Neural progenitor cell (in vitro differentiated cells): ENCODE measurements around the gene FOXRED1.
"Not testable (repeated sequence)": the region's sequence is repeated elsewhere in the genome, so short reads cannot be mapped to it uniquely, and the experiment has no call there.

Experiments
- EZH2phosphoT487 ChIP-seq: fragments of 200-600 bp; sonication (generic); IDR thresholded peaks from 2 replicates; pipeline ENCODE4 v1.6.1; 2017; ENCODE audit warnings: antibody characterized with exemption
- TF ChIP-seq, protein P1 (sequence below): fragments of 200-600 bp; sonication (generic); IDR thresholded peaks from 2 replicates; pipeline ENCODE4 v1.5.1; 2017; ENCODE audit warnings: antibody characterized with exemption, mild to moderate bottlenecking

DNA sequence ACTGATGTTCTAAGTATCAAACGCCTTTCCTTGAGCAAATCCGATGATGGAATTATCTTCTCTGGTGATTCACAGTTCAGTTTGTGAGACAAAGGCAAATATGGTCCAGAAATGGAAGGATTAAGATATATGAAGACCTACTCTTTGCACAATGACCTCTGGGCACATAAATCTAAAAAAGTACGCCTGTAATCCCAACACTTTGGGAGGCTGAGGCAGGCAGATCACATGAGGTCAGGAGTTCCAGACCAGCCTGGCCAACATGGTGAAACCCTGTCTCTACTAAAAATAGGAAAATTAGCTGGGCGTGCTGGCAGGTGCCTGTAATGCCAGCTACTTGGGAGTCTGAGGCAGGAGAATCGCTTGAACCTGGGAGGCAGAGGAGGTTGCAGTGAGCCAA, 13.4 kb upstream of the FOXRED1 start:
- TF ChIP-seq, protein P1, sequence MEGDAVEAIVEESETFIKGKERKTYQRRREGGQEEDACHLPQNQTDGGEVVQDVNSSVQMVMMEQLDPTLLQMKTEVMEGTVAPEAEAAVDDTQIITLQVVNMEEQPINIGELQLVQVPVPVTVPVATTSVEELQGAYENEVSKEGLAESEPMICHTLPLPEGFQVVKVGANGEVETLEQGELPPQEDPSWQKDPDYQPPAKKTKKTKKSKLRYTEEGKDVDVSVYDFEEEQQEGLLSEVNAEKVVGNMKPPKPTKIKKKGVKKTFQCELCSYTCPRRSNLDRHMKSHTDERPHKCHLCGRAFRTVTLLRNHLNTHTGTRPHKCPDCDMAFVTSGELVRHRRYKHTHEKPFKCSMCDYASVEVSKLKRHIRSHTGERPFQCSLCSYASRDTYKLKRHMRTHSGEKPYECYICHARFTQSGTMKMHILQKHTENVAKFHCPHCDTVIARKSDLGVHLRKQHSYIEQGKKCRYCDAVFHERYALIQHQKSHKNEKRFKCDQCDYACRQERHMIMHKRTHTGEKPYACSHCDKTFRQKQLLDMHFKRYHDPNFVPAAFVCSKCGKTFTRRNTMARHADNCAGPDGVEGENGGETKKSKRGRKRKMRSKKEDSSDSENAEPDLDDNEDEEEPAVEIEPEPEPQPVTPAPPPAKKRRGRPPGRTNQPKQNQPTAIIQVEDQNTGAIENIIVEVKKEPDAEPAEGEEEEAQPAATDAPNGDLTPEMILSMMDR = not testable (repeated sequence)
- not testable (repeated sequence) for TF ChIP-seq EZH2phosphoT487
